Transverse colon (tissue), 4 donors: Measurements from ENCODE around the gene KNDC1. TPM values are rescaled to one million over a fixed set of nuclear protein-coding genes. Genes with fewer than 3 reads are reported as not detected.

ENCODE experiments used
- DNase-seq: peaks from one replicate; pipeline ENCODE4 v3.0.0-alpha.2; 2019
- H3K27ac ChIP-seq, 4 donors: fragments of 200-600 bp; sonication (generic); 2 replicates each; pipeline ENCODE4 v1.5.1; 2016 to 2018; ENCODE audit warnings: inconsistent platforms in 4 of 4
- H3K27me3 ChIP-seq: fragments of 200-600 bp; sonication (generic); 2 replicates; pipeline ENCODE4 v1.5.1; 2017; ENCODE audit warnings: inconsistent platforms
- H3K36me3 ChIP-seq, 4 donors: fragments of 200-600 bp; sonication (generic); 2 replicates each; pipeline ENCODE4 v1.5.1; 2017 to 2019; ENCODE audit warnings: inconsistent platforms in 4 of 4
- H3K4me1 ChIP-seq, 4 donors: fragments of 200-600 bp; sonication (generic); 2 replicates each; pipeline ENCODE4 v1.5.1; 2017 to 2020; ENCODE audit warnings: inconsistent platforms in 4 of 4
- H3K4me3 ChIP-seq, 4 donors: fragments of 200-600 bp; sonication (generic); 1 replicate in 1 of 4; 2 replicates in 3 of 4; pipeline versions ENCODE4 v1.5.1 to v1.6.1; 2017 to 2019; ENCODE audit warnings: inconsistent platforms in 4 of 4
- H3K9me3 ChIP-seq, 2 donors: fragments of 200-600 bp; sonication (generic); 2 replicates each; pipeline ENCODE4 v1.5.1; 2017 to 2019; ENCODE audit warnings: inconsistent platforms in 2 of 2
- EP300 ChIP-seq: sonication (generic); formaldehyde crosslinking; IDR thresholded peaks from one replicate; pipeline ENCODE4 v1.6.1; 2017; ENCODE audit warnings: antibody characterized with exemption, low read depth
- POLR2A ChIP-seq: fragments of 450-650 bp; IDR thresholded peaks from one replicate; pipeline ENCODE4 v1.6.1; 2016; ENCODE audit warnings: antibody characterized with exemption, mild to moderate bottlenecking, moderate library complexity
- POLR2AphosphoS5 ChIP-seq, 3 donors: sonication (generic); formaldehyde crosslinking; IDR thresholded peaks; one replicate each; pipeline ENCODE4 v1.6.1; 2016; ENCODE audit warnings: antibody characterized with exemption in 3 of 3
- WGBS, 2 donors: methylation state at CpG; one replicate each; pipeline ENCODE4 v1.1.5; 2018; ENCODE audit warnings: low coverage in 1 of 2; 5-methylcytosine and 5-hydroxymethylcytosine counted together
- in situ Hi-C, 4 donors: fragments of 200-750 bp; cut with MboI; loops; one replicate each; pipeline versions ENCODE4 v1.15.0 to v1.15.1; 2017; ENCODE audit warnings: low sequenced_read_pairs in 3 of 4, low pct_ligation_motif_present in 1 of 4, low pct_unique_long_range_greater_than_20kb in 1 of 4
- intact Hi-C: fragments of 100-400 bp; cut with DNase I; formaldehyde crosslinking; loops from one replicate; pipeline ENCODE4 v1.15.1; 2023; ENCODE audit warnings: low total_unique reads
- total RNA-seq, 4 donors: library from RNA; depleted of rRNA; stranded (reverse); fragments of >200 nt; gene quantifications; one replicate each; pipeline ENCODE4 v1.1.0, GENCODE V29; 2016
- TF ChIP-seq, protein P1 (sequence below), 5 experiments: fragments of 200-600 bp in 3 of 5; fragments of 450-650 bp in 2 of 5; sonication (generic) in 3 of 5; IDR thresholded peaks; 1 replicate in 2 of 5; 2 replicates in 3 of 5; pipeline ENCODE4 v1.5.1; 2016 to 2017; ENCODE audit warnings: antibody characterized with exemption in 5 of 5, inconsistent platforms in 3 of 5, mild to moderate bottlenecking in 2 of 5, moderate library complexity in 1 of 5

KNDC1 gene
- total RNA-seq, 4 donors from 2014 or later, result 0.14 to 1.2 TPM; not detected in 2

- in situ Hi-C loops, result no loop called here
- H3K4me1 ChIP-seq, result no peaks in the 10 kb centered on the region
- no peak overlapping the region for H3K4me3 ChIP-seq
- no peak overlapping the region for H3K27ac ChIP-seq
- H3K36me3 ChIP-seq, result no peaks in the 10 kb centered on the region
- no peak for DNase-seq
- no peaks in the 10 kb centered on the region for H3K9me3 ChIP-seq
- TF ChIP-seq EP300 (no peak), POLR2AphosphoS5 (IDR thresholded peaks at IDR 0.05) (no peak), POLR2A (no peak)
- TF ChIP-seq, protein P1, sequence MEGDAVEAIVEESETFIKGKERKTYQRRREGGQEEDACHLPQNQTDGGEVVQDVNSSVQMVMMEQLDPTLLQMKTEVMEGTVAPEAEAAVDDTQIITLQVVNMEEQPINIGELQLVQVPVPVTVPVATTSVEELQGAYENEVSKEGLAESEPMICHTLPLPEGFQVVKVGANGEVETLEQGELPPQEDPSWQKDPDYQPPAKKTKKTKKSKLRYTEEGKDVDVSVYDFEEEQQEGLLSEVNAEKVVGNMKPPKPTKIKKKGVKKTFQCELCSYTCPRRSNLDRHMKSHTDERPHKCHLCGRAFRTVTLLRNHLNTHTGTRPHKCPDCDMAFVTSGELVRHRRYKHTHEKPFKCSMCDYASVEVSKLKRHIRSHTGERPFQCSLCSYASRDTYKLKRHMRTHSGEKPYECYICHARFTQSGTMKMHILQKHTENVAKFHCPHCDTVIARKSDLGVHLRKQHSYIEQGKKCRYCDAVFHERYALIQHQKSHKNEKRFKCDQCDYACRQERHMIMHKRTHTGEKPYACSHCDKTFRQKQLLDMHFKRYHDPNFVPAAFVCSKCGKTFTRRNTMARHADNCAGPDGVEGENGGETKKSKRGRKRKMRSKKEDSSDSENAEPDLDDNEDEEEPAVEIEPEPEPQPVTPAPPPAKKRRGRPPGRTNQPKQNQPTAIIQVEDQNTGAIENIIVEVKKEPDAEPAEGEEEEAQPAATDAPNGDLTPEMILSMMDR (IDR thresholded peaks at IDR 0.05), result no peak
- intact Hi-C loops, result no loop called here
- 70 to 92% methylated on average over 2 to 11 of the region's 11 CpGs for WGBS, 2 donors
- H3K27me3 ChIP-seq, result peaks cover 7% of the 10 kb centered on the region
Measured at GRCh38 chr10:133130602-133131001, 29.4 kb upstream of the KNDC1 start.

GRCh38 chr10:133131053-133131452, 29.0 kb upstream of the KNDC1 start:
- H3K4me3 ChIP-seq, result no peak overlapping the region
- DNase-seq, result no peak
- WGBS, 2 donors, result 64 to 72% methylated on average over 4 to 18 of the region's 18 CpGs
- H3K36me3 ChIP-seq, result no peaks in the 10 kb centered on the region
- in situ Hi-C loops, result no loop called here
- H3K27me3 ChIP-seq, result peaks cover 3% of the 10 kb centered on the region
- no peaks in the 10 kb centered on the region for H3K9me3 ChIP-seq
- no peaks in the 10 kb centered on the region for H3K4me1 ChIP-seq
- no peak for TF ChIP-seq POLR2AphosphoS5 (IDR thresholded peaks at IDR 0.05)
- no peak overlapping the region for H3K27ac ChIP-seq
- intact Hi-C loops, result no loop called here

- in situ Hi-C loops, result no loop called here
- TF ChIP-seq, protein P1 (IDR thresholded peaks at IDR 0.05), result no peak
- TF ChIP-seq POLR2A (no peak), EP300 (no peak), POLR2AphosphoS5 (IDR thresholded peaks at IDR 0.05) (no peak)
- DNase-seq, result no peak
- Histone ChIP-seq H3K4me3 (no peak overlapping the region), H3K4me1 (no peaks in the 10 kb centered on the region), H3K27me3 (no peaks in the 10 kb centered on the region), H3K9me3 (no peaks in the 10 kb centered on the region), H3K27ac (no peak overlapping the region), H3K36me3 (no peaks in the 10 kb centered on the region)
- 82% methylated on average over 41 of the region's 41 CpGs; no CpG with 5 or more reads in 1 of the 2 donors for WGBS, 2 donors
- intact Hi-C loops, result no loop called here
Measured at GRCh38 chr10:133131734-133132472, 28.1 kb upstream of the KNDC1 start.

GRCh38 chr10:133132473-133133291, 27.3 kb upstream of the KNDC1 start:
- 86% methylated on average over 26 of the region's 26 CpGs; no CpG with 5 or more reads in 1 of the 2 donors for WGBS, 2 donors
- in situ Hi-C loops, result no loop called here
- Histone ChIP-seq H3K36me3 (no peaks in the 10 kb centered on the region), H3K27me3 (no peaks in the 10 kb centered on the region), H3K4me3 (no peak overlapping the region), H3K4me1 (no peaks in the 10 kb centered on the region), H3K9me3 (no peaks in the 10 kb centered on the region), H3K27ac (no peak overlapping the region)
- intact Hi-C loops, result no loop called here
- TF ChIP-seq POLR2A (no peak), EP300 (no peak), POLR2AphosphoS5 (IDR thresholded peaks at IDR 0.05) (no peak)
- TF ChIP-seq, protein P1 (IDR thresholded peaks at IDR 0.05), result no peak
- DNase-seq, result no peak
